B cell (primary cell): ENCODE data around the gene PAPOLB. TPM values are rescaled to one million over a fixed set of nuclear protein-coding genes. Genes with fewer than 3 reads are reported as not detected.

ENCODE experiments used
- ATAC-seq: fragments of 200-7000 bp; cut with Tn5 transposase; one replicate; pipeline ENCODE4 v1.10.0; 2021; ENCODE audit warnings: low read depth, mild to moderate bottlenecking, moderate number of reproducible peaks, moderate library complexity
- CTCF ChIA-PET: fragments of 350-600 bp; sonication (Branson Sonifier 250); formaldehyde crosslinking; loops from one replicate; lab custom pipeline; 2021; ENCODE audit warnings: antibody characterized with exemption, inconsistent platforms; lab: Charles Lee
- POLR2A ChIA-PET: fragments of 350-600 bp; sonication (Branson Sonifier 250); formaldehyde crosslinking; loops from one replicate; lab custom pipeline; 2021; ENCODE audit warnings: antibody characterized with exemption; lab: Charles Lee
- DNase-seq: peaks from one replicate; pipeline ENCODE4 v3.0.0; 2013
- H2AFZ ChIP-seq: 2 replicates; pipeline ENCODE4 v1.6.1; 2012; ENCODE audit warnings: mild to moderate bottlenecking, low read depth, low read length; ENCODE audit not compliant: insufficient read depth, poor library complexity, severe bottlenecking
- H3K27ac ChIP-seq, 2 donors: 1 replicate in 1 of 2; 2 replicates in 1 of 2; pipeline ENCODE4 v1.5.1; 2012 to 2013; ENCODE audit warnings: low read length in 2 of 2, mild to moderate bottlenecking in 2 of 2, moderate library complexity in 1 of 2
- H3K27me3 ChIP-seq, 4 experiments: fragments of 200-600 bp in 1 of 4; sonication (generic) in 1 of 4; replicated peaks in 1 of 4; 1 replicate in 2 of 4; 2 replicates in 2 of 4; pipeline versions ENCODE4 v1.6.1 to v1.7.0; 2013 to 2016; ENCODE audit warnings: low read length in 3 of 4, mild to moderate bottlenecking in 2 of 4, mixed read lengths in 1 of 4, moderate library complexity in 1 of 4; ENCODE audit not compliant: insufficient read depth in 4 of 4, control insufficient read depth in 3 of 4; ENCODE audit errors: control extremely low read depth in 1 of 4
- H3K36me3 ChIP-seq, 2 experiments: replicated peaks in 1 of 2; 1 replicate in 1 of 2; 2 replicates in 1 of 2; pipeline versions ENCODE4 v1.6.1 to v1.7.1; 2013; ENCODE audit warnings: low read length in 1 of 2; ENCODE audit not compliant: insufficient read depth in 2 of 2, control insufficient read depth in 1 of 2; ENCODE audit errors: control extremely low read depth in 1 of 2, extremely low read depth in 1 of 2
- H3K4me1 ChIP-seq, 2 donors: fragments of 200-600 bp in 1 of 2; sonication (generic) in 1 of 2; 1 replicate in 1 of 2; 2 replicates in 1 of 2; pipeline versions ENCODE4 v1.5.1 to v1.6.1; 2013 to 2017; ENCODE audit warnings: low read length in 2 of 2; ENCODE audit not compliant: control insufficient read depth in 2 of 2, insufficient read depth in 2 of 2
- H3K4me2 ChIP-seq: replicated peaks from 2 replicates; pipeline ENCODE3; 2012; ENCODE audit warnings: mild to moderate bottlenecking, low read depth, low read length; ENCODE audit not compliant: poor library complexity, severe bottlenecking
- H3K4me3 ChIP-seq, 5 experiments: fragments of 200-600 bp in 1 of 5; sonication (generic) in 1 of 5; 1 replicate in 3 of 5; 2 replicates in 2 of 5; pipeline versions ENCODE4 v1.5.1 to v1.7.0; 2011 to 2016; ENCODE audit warnings: low read length in 4 of 5, mild to moderate bottlenecking in 4 of 5, low read depth in 2 of 5, control low read depth in 1 of 5, moderate library complexity in 1 of 5; ENCODE audit not compliant: insufficient read depth in 1 of 5; ENCODE audit errors: control extremely low read depth in 1 of 5, extremely low read depth in 1 of 5
- H3K79me2 ChIP-seq: fragments of 200-600 bp; sonication (generic); one replicate; pipeline ENCODE4 v1.6.0; 2016; ENCODE audit warnings: low read length; ENCODE audit not compliant: control insufficient read depth, insufficient read depth
- H3K9ac ChIP-seq: fragments of 200-600 bp; sonication (generic); 2 replicates; pipeline ENCODE4 v1.6.1; 2017; ENCODE audit warnings: mild to moderate bottlenecking, low read length, moderate library complexity
- H3K9me3 ChIP-seq, 3 donors: one replicate each; pipeline versions ENCODE4 v1.6.1 to v1.7.1; 2013; ENCODE audit warnings: low read length in 2 of 3; ENCODE audit not compliant: control insufficient read depth in 2 of 3, insufficient read depth in 1 of 3; ENCODE audit errors: control extremely low read depth in 1 of 3
- H4K20me1 ChIP-seq: 2 replicates; pipeline ENCODE4 v1.6.0; 2012; ENCODE audit warnings: mild to moderate bottlenecking, low read length; ENCODE audit not compliant: insufficient read depth, control insufficient read depth, poor library complexity, severe bottlenecking
- H3K27ac Mint-ChIP-seq: one replicate; pipeline ENCODE4 v1.8.0; 2021; ENCODE audit warnings: mixed read lengths
- H3K27me3 Mint-ChIP-seq: one replicate; pipeline ENCODE4 v1.8.0; 2021; ENCODE audit warnings: mixed read lengths
- H3K4me1 Mint-ChIP-seq: one replicate; pipeline ENCODE4 v1.8.0; 2021; ENCODE audit warnings: mixed read lengths
- H3K4me3 Mint-ChIP-seq: one replicate; pipeline ENCODE4 v1.8.0; 2021; ENCODE audit warnings: mixed read lengths
- H3K9me3 Mint-ChIP-seq: one replicate; pipeline ENCODE4 v1.8.0; 2022; ENCODE audit warnings: mixed read lengths; ENCODE audit not compliant: insufficient read depth
- EZH2 ChIP-seq: IDR thresholded peaks from 2 replicates; pipeline ENCODE4 v1.6.1; 2012; ENCODE audit warnings: borderline replicate concordance, low read depth, mild to moderate bottlenecking, moderate library complexity, low read length; ENCODE audit not compliant: insufficient read depth, poor library complexity, severe bottlenecking
- WGBS: methylation state at CpG from one replicate; pipeline ENCODE4 v1.1.5; 2013; ENCODE audit warnings: missing lambda C conversion rate; ENCODE audit not compliant: insufficient coverage; 5-methylcytosine and 5-hydroxymethylcytosine counted together
- intact Hi-C: fragments of 100-400 bp; cut with micrococcal nuclease; formaldehyde crosslinking; loops from one replicate; pipeline ENCODE4 v1.10.0; 2022
- polyA plus RNA-seq: library from polyadenylated mRNA; depleted of rRNA; stranded (reverse); fragments of >200 nt; gene quantifications from 2 replicates; pipeline ENCODE4 v1.2.3, GENCODE V29; 2012
- total RNA-seq, 2 donors: library from RNA; stranded (reverse); fragments of 120-200 nt in 1 of 2; gene quantifications; 1 replicate in 1 of 2; 2 replicates in 1 of 2; pipeline versions ENCODE4 v1.2.3 to v1.2.4, GENCODE V29; 2013 to 2022
- TF ChIP-seq, protein P1 (sequence below): fragments of 200-600 bp; IDR thresholded peaks from one replicate; pipeline ENCODE4 v1.8.0; 2022; ENCODE audit warnings: antibody characterized with exemption, mild to moderate bottlenecking

PAPOLB gene
- total and polyA plus RNA-seq, 2 donors (not counting 1 experiment from before 2014, with no cell fraction given) = not detected

DNA sequence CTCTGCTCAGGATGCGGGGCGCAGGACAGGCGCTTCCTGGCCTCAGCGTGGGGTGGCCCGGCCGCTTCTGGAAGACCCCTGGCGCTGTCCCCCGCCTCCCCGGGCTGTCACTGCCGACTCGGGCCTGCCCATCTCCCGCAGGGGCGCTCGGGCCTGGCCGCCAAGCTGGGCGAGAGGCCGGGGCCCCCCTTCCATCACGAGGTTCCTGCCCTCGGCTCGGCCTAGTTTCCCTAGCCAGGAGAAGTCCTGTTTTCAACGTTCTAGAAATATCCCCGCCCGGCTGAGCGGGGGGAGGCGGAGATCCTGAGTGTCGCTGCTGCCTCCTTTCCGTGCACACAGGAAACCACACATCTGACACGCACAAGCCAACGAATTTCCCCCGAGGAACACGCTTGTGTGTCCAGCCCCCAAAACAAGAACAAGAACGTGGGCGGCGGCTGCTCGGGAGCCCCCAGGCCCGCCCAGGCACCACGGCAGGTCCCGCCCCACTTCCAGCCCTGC lies 52.7 kb downstream of the PAPOLB start:
- ATAC-seq (peak; percentile 57), DNase-seq (peak; percentile 56)
- POLR2A ChIA-PET = no interaction called here
- 5% methylated on average over 35 of the region's 38 CpGs for WGBS
- H3K36me3 ChIP-seq = no peaks in the 10 kb centered on the region
- no peak for TF ChIP-seq EZH2
- TF ChIP-seq, protein P1, sequence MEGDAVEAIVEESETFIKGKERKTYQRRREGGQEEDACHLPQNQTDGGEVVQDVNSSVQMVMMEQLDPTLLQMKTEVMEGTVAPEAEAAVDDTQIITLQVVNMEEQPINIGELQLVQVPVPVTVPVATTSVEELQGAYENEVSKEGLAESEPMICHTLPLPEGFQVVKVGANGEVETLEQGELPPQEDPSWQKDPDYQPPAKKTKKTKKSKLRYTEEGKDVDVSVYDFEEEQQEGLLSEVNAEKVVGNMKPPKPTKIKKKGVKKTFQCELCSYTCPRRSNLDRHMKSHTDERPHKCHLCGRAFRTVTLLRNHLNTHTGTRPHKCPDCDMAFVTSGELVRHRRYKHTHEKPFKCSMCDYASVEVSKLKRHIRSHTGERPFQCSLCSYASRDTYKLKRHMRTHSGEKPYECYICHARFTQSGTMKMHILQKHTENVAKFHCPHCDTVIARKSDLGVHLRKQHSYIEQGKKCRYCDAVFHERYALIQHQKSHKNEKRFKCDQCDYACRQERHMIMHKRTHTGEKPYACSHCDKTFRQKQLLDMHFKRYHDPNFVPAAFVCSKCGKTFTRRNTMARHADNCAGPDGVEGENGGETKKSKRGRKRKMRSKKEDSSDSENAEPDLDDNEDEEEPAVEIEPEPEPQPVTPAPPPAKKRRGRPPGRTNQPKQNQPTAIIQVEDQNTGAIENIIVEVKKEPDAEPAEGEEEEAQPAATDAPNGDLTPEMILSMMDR = no peak
- Mint-ChIP-seq H3K4me1 (peaks cover 11% of the 10 kb centered on the region), H3K4me3 (peak overlapping the region; percentile 86), H3K27me3 (peaks cover 23% of the 10 kb centered on the region), H3K9me3 (no peaks in the 10 kb centered on the region), H3K27ac (peak overlapping the region; percentile 70)
- H3K9ac ChIP-seq = peak overlapping the region; percentile 62
- peak overlapping the region; percentile 84 for H2AFZ ChIP-seq
- peaks cover 0 to 34% (median 8%) of the 10 kb centered on the region in 4 experiments for H3K27me3 ChIP-seq
- H3K4me2 ChIP-seq = peak overlapping the region; percentile 92
- H4K20me1 ChIP-seq = no peaks in the 10 kb centered on the region
- no peaks in the 10 kb centered on the region for H3K79me2 ChIP-seq
- no peak overlapping the region for H3K27ac ChIP-seq
- H3K9me3 ChIP-seq = peaks cover 0 to 14% (median 2%) of the 10 kb centered on the region in 3 donors
- CTCF ChIA-PET = interaction anchor here (0.6 to 0.8 kb wide), 2 partner anchors 10 to 194 kb away, joined by 3 read pairs; no protein-coding TSS in a partner anchor
- intact Hi-C loops = no loop called here
- peaks cover 12 to 15% of the 10 kb centered on the region in 2 donors for H3K4me1 ChIP-seq
- H3K4me3 ChIP-seq = peak overlapping the region in 4 of 5 experiments; percentile 32 to 59 (median 49)

DNA sequence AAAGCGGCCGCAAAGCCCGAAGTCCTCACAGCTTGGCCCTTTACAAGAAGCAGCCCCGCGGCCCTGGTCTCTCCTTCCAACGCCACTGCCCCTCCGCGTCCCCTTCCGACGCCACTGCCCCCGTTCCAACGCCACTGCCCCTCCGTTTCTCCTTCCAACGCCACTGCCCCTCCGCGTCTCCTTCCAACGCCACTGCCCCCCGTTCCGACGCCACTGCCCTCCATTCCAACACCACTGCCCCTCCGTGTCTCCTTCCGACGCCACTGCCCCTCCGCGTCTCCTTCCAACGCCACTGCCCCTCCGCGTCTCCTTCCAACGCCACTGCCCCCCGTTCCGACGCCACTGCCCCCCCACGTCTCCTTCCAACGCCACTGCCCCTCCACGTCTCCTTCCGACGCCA lies 53.3 kb downstream of the PAPOLB start:
- Mint-ChIP-seq H3K27me3 (peaks cover 19% of the 10 kb centered on the region), H3K9me3 (no peaks in the 10 kb centered on the region), H3K27ac (no peak overlapping the region), H3K4me1 (peaks cover 11% of the 10 kb centered on the region), H3K4me3 (peak overlapping the region; percentile 19)
- TF ChIP-seq, protein P1 = no peak
- no peak for TF ChIP-seq EZH2
- Histone ChIP-seq H3K4me2 (peak overlapping the region; percentile 92), H3K9me3 (peaks cover 0 to 13% (median 2%) of the 10 kb centered on the region in 3 donors), H3K27me3 (peaks cover 0 to 33% (median 8%) of the 10 kb centered on the region in 4 experiments), H3K79me2 (no peaks in the 10 kb centered on the region), H3K27ac (no peak overlapping the region), H3K4me3 (no peak overlapping the region), H3K4me1 (peaks cover 12 to 15% of the 10 kb centered on the region in 2 donors), H4K20me1 (no peaks in the 10 kb centered on the region), H3K9ac (no peak overlapping the region), H2AFZ (peak overlapping the region; percentile 84), H3K36me3 (no peaks in the 10 kb centered on the region)
- intact Hi-C loops = no loop called here
- DNase-seq (no peak), ATAC-seq (no peak)
- 96% methylated on average over 19 of the region's 37 CpGs for WGBS
- POLR2A ChIA-PET = no interaction called here
- CTCF ChIA-PET = interaction anchor here (0.7 kb wide), 1 partner anchor 272 kb away, joined by 3 read pairs; no protein-coding TSS in a partner anchor
